IPS DF 19.7 (cell line): ENCODE measurements around the gene HORMAD2.
"Not testable (repeated sequence)": the region's sequence is repeated elsewhere in the genome, so short reads cannot be mapped to it uniquely, and the experiment has no call there.

Experiments used
- DNase-seq: peaks from one replicate; pipeline ENCODE4 v3.0.0-alpha.2; 2013; ENCODE audit warnings: low read depth, low spot score

Gene HORMAD2

GRCh38 chr22:30056015-30056414 is 24.2 kb upstream of the HORMAD2 start:
- DNase-seq: no peak

- no peak for DNase-seq
These were observed 22.9 kb upstream of the HORMAD2 start for GRCh38 chr22:30057375-30057774.

- DNase-seq: not testable (repeated sequence)
These were observed 20.8 kb upstream of the HORMAD2 start for GRCh38 chr22:30059346-30060020.

- DNase-seq: not testable (repeated sequence)
These were observed 19.2 kb upstream of the HORMAD2 start for GRCh38 chr22:30061094-30061493.

- DNase-seq: no peak
These were observed 18.0 kb upstream of the HORMAD2 start for GRCh38 chr22:30062259-30062658.

GRCh38 chr22:30062950-30063349 is 17.3 kb upstream of the HORMAD2 start:
- DNase-seq: no peak

GRCh38 chr22:30064172-30064571 is 16.1 kb upstream of the HORMAD2 start:
- DNase-seq: no peak

- DNase-seq: no peak
These were observed 6.5 kb upstream of the HORMAD2 start for GRCh38 chr22:30073743-30074142.

GRCh38 chr22:30074147-30074546 is 6.1 kb upstream of the HORMAD2 start:
- no peak for DNase-seq

GRCh38 chr22:30074994-30075393 is 5.3 kb upstream of the HORMAD2 start:
- no peak for DNase-seq

GRCh38 chr22:30077279-30077880 is 2.9 kb upstream of the HORMAD2 start:
- DNase-seq: no peak

- DNase-seq: no peak
These were observed 1.6 kb upstream of the HORMAD2 start for GRCh38 chr22:30078320-30079311.

GRCh38 chr22:30080805-30081204 is 541 bp downstream of the HORMAD2 start:
- no peak for DNase-seq

GRCh38 chr22:30086496-30086895 is 6.2 kb downstream of the HORMAD2 start:
- DNase-seq: no peak

GRCh38 chr22:30087037-30087436 is 6.8 kb downstream of the HORMAD2 start:
- not testable (repeated sequence) for DNase-seq

GRCh38 chr22:30087611-30088010 is 7.3 kb downstream of the HORMAD2 start:
- no peak for DNase-seq

GRCh38 chr22:30088468-30088867 is 8.2 kb downstream of the HORMAD2 start:
- DNase-seq: no peak

GRCh38 chr22:30089655-30089974 is 9.4 kb downstream of the HORMAD2 start:
- no peak for DNase-seq

- DNase-seq: no peak
These were observed 12.4 kb downstream of the HORMAD2 start for GRCh38 chr22:30092686-30093085.

GRCh38 chr22:30094804-30095203 is 14.5 kb downstream of the HORMAD2 start:
- no peak for DNase-seq

- no peak for DNase-seq
These were observed 17.6 kb downstream of the HORMAD2 start for GRCh38 chr22:30097861-30098260.

GRCh38 chr22:30100770-30101169 is 20.5 kb downstream of the HORMAD2 start:
- not testable (repeated sequence) for DNase-seq
